Heart right ventricle (tissue), 16 donors: ENCODE results near the gene TTYH3. TPM values are rescaled to one million over a fixed set of nuclear protein-coding genes. Genes with fewer than 3 reads are reported as not detected.

ENCODE experiments used
- ATAC-seq, 8 donors: fragments of 200-7000 bp; cut with Tn5 transposase; one replicate each; pipeline ENCODE4 v1.9.1; 2020; ENCODE audit warnings: mild to moderate bottlenecking in 8 of 8, moderate library complexity in 8 of 8, moderate number of reproducible peaks in 1 of 8
- DNase-seq, 2 donors: peaks; one replicate each; pipeline ENCODE4 v3.0.0-alpha.2; 2020
- H3K27ac ChIP-seq, 10 donors: fragments of 200-600 bp; sonication (generic) in 2 of 10; one replicate each; pipeline versions ENCODE4 v1.5.0 to v1.8.0; 2020 to 2022; ENCODE audit warnings: mild to moderate bottlenecking in 3 of 10
- H3K27me3 ChIP-seq, 7 donors: fragments of 200-600 bp; one replicate each; pipeline ENCODE4 v1.8.0; 2021 to 2022; ENCODE audit warnings: mild to moderate bottlenecking in 2 of 7
- H3K36me3 ChIP-seq, 9 donors: fragments of 200-600 bp; sonication (generic) in 1 of 9; one replicate each; pipeline versions ENCODE4 v1.5.0 to v1.8.0; 2020 to 2022; ENCODE audit warnings: mild to moderate bottlenecking in 2 of 9
- H3K4me1 ChIP-seq, 9 donors: fragments of 200-600 bp; sonication (generic) in 1 of 9; one replicate each; pipeline versions ENCODE4 v1.5.0 to v1.8.0; 2020 to 2022; ENCODE audit warnings: mild to moderate bottlenecking in 4 of 9
- H3K4me3 ChIP-seq, 10 donors: fragments of 200-600 bp; sonication (generic) in 2 of 10; one replicate each; pipeline versions ENCODE4 v1.5.0 to v1.8.0; 2020 to 2022; ENCODE audit warnings: mild to moderate bottlenecking in 7 of 10, moderate library complexity in 2 of 10
- H3K9me3 ChIP-seq, 11 donors: fragments of 200-600 bp in 10 of 11; sonication (generic) in 2 of 11; one replicate each; pipeline versions ENCODE4 v1.5.0 to v1.8.0; 2013 to 2022; ENCODE audit warnings: mild to moderate bottlenecking in 2 of 11, control low read depth in 1 of 11, moderate library complexity in 1 of 11
- WGBS, 2 donors: extraction: QIAGEN DNeasy Blood & Tissue Kit; methylation state at CpG; one replicate each; pipeline ENCODE4 v1.1.7; 2013; ENCODE audit warnings: inconsistent platforms in 1 of 2; 5-methylcytosine and 5-hydroxymethylcytosine counted together
- intact Hi-C, 10 donors: fragments of 100-400 bp; cut with DNase I; formaldehyde crosslinking; loops; one replicate each; pipeline versions ENCODE4 v1.11.1 to v1.14.2; 2022
- polyA plus RNA-seq, 2 donors: library from polyadenylated mRNA; stranded (reverse); fragments of 200-250 nt; gene quantifications; one replicate each; pipeline ENCODE4 v1.2.3, GENCODE V29; 2013
- total RNA-seq, 10 donors: library from RNA; stranded (reverse); fragmentation: NEBNext Ultra II Directional in 3 of 10; extraction: Animal tissue kit (Norgen Biotek cat#: 25700) in 3 of 10; gene quantifications; one replicate each; pipeline versions ENCODE4 v1.2.1 to v1.2.4, GENCODE V29; 2021 to 2023
- TF ChIP-seq, protein P1 (sequence below), 9 donors: fragments of 200-600 bp; sonication (generic) in 2 of 9; IDR thresholded peaks; one replicate each; pipeline versions ENCODE4 v1.5.0 to v1.8.0; 2021 to 2022; ENCODE audit warnings: antibody characterized with exemption in 9 of 9, mild to moderate bottlenecking in 5 of 9, moderate library complexity in 1 of 9
- donor health status: Arrhythmogenic right ventricular cardiomyopathy.
- donor health status: ischemic (EF 13 %, LVEDD 7.1; RV severe dilation, severe dysfunction).
- donor health status: healthy with polysubstance abuse.
- donor health status: DM: no; HTN: yes; CAD: no.
- donor health status: DM: no; HTN: no; CAD: no.
- donor health status: ischemic (EF 25% LVEDD 6.9; RV normal size, moderate dysfunction).
- donor health status: ischemic (EF 25% LVEDD 5.7; RV mildly dilated, moderate dysfunction).
- donor health status: healthy.
- donor health status: DM: yes; HTN: yes; CAD: no.
- donor health status: Ischemic cardiomyopathy.
- donor health status: ischemic (EF 35%, LVEDD 5.7; RV mildly dilated, moderate dysfunction).
- donor health status: nonischemic (EF 11% LVEDD 7.7; RV severe dilation, severe dysfunction).
- donor health status: DM: yes; HTN: yes; CAD: no.
- donor health status: PGD.
- donor health status: ischemic (EF 29% LVEDD 5.4; RV normal size, mild dysfunction).
- donor health status: nonischemic (EF 23%, LVEDD 6.1; RV moderate dilation, normal function).

TTYH3 gene
- total and polyA plus RNA-seq, 12 donors, result 7.0 to 37.5 (median 9.0) TPM

DNA sequence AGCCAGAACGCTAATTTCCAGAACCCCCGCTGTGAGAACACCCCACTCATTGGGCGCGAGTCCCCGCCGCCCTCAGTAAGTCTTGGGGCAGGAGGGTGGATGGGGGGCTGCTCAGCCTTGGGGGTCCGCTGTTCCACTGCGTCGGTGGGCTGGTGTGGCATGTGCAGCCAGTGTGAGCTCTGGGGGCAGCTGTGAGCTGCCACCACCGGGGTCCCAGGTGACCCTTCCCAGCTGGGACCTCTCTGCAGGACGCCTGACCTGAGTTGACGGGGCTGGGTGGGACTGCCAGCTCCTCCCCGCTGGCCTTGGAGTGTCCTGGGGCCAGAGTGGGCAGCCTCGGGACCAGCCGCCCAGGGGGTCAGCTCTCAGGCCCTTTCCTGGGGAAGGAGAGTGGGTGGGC lies 27.2 kb downstream of the TTYH3 start:
- H3K9me3 ChIP-seq, result no peaks in the 10 kb centered on the region
- intact Hi-C loops, result no loop called here
- no peaks in the 10 kb centered on the region for H3K27me3 ChIP-seq
- DNase-seq (no peak), ATAC-seq (no peak)
- peaks cover 0 to 77% (median 13%) of the 10 kb centered on the region in 9 donors for H3K36me3 ChIP-seq
- no peak overlapping the region for H3K4me3 ChIP-seq
- 92 to 94% methylated on average over 14 to 15 of the region's 15 CpGs for WGBS, 2 donors
- peaks cover 8 to 18% (median 16%) of the 10 kb centered on the region in 9 donors for H3K4me1 ChIP-seq
- TF ChIP-seq, protein P1, sequence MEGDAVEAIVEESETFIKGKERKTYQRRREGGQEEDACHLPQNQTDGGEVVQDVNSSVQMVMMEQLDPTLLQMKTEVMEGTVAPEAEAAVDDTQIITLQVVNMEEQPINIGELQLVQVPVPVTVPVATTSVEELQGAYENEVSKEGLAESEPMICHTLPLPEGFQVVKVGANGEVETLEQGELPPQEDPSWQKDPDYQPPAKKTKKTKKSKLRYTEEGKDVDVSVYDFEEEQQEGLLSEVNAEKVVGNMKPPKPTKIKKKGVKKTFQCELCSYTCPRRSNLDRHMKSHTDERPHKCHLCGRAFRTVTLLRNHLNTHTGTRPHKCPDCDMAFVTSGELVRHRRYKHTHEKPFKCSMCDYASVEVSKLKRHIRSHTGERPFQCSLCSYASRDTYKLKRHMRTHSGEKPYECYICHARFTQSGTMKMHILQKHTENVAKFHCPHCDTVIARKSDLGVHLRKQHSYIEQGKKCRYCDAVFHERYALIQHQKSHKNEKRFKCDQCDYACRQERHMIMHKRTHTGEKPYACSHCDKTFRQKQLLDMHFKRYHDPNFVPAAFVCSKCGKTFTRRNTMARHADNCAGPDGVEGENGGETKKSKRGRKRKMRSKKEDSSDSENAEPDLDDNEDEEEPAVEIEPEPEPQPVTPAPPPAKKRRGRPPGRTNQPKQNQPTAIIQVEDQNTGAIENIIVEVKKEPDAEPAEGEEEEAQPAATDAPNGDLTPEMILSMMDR (IDR thresholded peaks at IDR 0.05), result no peak
- H3K27ac ChIP-seq, result no peak overlapping the region

DNA sequence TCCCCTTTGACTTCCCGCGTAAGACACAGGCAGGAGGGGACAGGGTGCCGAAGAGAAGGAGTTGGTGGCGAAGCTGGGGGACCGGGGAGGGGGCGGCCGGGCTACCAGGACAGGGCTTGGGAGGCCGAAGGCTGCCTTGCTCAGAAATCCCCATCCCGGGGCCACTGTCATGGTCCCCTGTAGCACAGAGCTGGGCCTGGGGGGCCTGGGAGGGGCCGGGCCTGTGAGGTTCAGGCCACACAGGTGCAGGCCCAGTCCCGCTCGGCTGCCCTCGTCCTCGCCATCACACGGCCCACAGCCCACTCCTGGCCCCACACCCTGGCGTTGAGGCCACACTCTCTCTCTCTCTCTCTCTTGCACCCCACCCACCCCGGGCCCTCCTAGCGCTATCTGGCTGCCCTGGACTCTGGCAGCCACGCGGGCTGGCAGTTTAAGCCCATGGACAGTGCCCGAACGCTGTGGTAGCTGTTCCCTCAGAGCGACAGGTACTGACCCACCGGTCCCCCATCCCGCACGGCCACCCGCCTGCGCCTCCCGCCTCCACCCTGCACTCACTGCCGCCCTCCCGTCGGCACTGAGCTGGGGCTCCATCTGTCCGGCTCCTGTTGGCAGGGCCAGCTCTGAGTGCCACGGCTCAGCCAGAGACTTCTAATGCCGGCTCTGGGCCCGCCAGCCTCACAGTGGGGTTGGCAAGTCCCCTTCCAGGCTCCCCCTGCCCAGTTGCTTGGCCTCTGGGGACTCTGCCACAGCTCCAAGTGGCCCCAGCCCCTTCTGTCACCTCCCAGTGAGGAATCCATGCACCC lies 28.0 kb downstream of the TTYH3 start:
- Histone ChIP-seq H3K4me1 (peaks cover 8 to 22% (median 19%) of the 10 kb centered on the region in 9 donors), H3K9me3 (no peaks in the 10 kb centered on the region), H3K36me3 (peaks cover 0 to 73% (median 13%) of the 10 kb centered on the region in 9 donors), H3K27ac (no peak overlapping the region), H3K27me3 (no peaks in the 10 kb centered on the region), H3K4me3 (no peak overlapping the region)
- TF ChIP-seq, protein P1 (IDR thresholded peaks at IDR 0.05), result no peak
- no peak for DNase-seq
- WGBS, 2 donors, result 92 to 93% methylated on average over 36 of the region's 36 CpGs
- intact Hi-C loops, result loop anchor here in 1 of 10 donors (10.0 kb wide), 1 partner anchor 85 kb away; no protein-coding TSS in a partner anchor
- ATAC-seq, result no peak

DNA sequence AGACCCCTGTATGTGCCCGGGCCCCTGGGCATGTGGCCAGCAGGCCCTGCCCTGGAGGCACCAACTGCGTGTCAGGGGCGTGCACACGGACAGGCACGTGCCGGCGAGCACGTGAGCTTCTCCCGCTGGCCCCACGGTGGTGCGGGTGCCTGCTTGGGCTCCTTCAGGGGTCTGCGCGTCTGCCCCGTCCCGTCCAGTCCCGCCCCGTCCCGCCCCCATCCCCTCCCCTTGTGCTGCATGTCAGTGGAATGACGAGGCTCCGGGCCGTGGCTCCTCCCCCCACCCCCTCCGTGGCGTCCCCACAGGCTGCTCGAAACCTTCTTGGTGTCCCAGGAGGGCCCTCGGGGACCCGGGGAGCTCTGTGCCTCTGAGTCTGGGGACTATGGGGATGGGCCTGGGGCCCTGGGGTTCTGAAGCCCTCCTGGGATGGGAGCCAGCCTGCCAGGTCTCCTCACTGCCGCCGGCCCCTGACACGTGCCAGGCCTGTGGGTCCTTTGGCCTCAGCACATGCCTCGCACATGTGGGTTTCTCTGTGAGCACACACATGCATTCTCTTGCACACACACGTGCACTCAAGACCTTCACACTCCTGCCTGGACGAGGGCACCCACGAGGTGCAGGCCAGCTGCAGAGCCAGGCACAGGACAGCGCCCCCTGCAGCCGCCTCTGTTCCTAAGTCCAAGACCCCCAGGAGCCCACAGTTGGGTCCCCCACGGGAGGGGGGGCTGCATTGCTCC lies 28.7 kb downstream of the TTYH3 start:
- peaks cover 8 to 27% (median 22%) of the 10 kb centered on the region in 9 donors for H3K4me1 ChIP-seq
- TF ChIP-seq, protein P1 (IDR thresholded peaks at IDR 0.05), result peak in 3 of 9 donors; percentile 15 to 28 (median 18)
- peaks cover 0 to 70% (median 13%) of the 10 kb centered on the region in 9 donors for H3K36me3 ChIP-seq
- H3K27ac ChIP-seq, result no peak overlapping the region
- WGBS, 2 donors, result 87 to 88% methylated on average over 36 of the region's 36 CpGs
- no peaks in the 10 kb centered on the region for H3K27me3 ChIP-seq
- ATAC-seq (no peak), DNase-seq (no peak)
- intact Hi-C loops, result loop anchor here in 1 of 10 donors (10.0 kb wide), 1 partner anchor 86 kb away; no protein-coding TSS in a partner anchor
- H3K9me3 ChIP-seq, result no peaks in the 10 kb centered on the region
- no peak overlapping the region for H3K4me3 ChIP-seq

DNA sequence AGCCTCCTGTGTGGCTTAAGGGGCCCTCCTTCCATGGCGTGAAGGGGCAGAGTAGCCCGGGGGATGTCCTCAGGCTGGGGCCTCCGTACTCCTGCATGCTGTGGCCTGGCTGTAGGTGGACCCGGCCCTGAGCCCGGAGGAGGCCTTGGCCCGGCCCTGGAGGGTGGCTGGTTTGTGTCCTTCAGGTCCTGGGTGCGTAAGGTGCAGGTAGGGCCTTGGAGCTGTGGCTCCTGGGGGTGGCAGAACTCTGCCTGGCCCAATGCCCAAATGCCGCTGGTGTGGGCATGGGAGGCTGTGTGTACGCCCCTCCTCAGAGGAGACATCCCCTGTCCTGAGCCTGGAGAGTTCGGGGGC lies 29.3 kb downstream of the TTYH3 start:
- no peak for DNase-seq
- H3K9me3 ChIP-seq, result no peaks in the 10 kb centered on the region
- peak in 1 of 8 donors; percentile 2 for ATAC-seq
- H3K4me1 ChIP-seq, result peaks cover 8 to 32% (median 26%) of the 10 kb centered on the region in 9 donors
- H3K4me3 ChIP-seq, result no peak overlapping the region
- no peak overlapping the region for H3K27ac ChIP-seq
- intact Hi-C loops, result loop anchor here in 1 of 10 donors (10.0 kb wide), 1 partner anchor 86 kb away; no protein-coding TSS in a partner anchor
- peaks cover 0 to 67% (median 12%) of the 10 kb centered on the region in 9 donors for H3K36me3 ChIP-seq
- WGBS, 2 donors, result 91 to 95% methylated on average over 10 of the region's 10 CpGs
- TF ChIP-seq, protein P1 (IDR thresholded peaks at IDR 0.05), result no peak
- no peaks in the 10 kb centered on the region for H3K27me3 ChIP-seq
